Measurements from ENCODE around the gene PTPRG. TPM values are rescaled to one million over a fixed set of nuclear protein-coding genes. Genes with fewer than 3 reads are reported as not detected.
"Not testable (repeated sequence)": the region's sequence is repeated elsewhere in the genome, so short reads cannot be mapped to it uniquely, and the experiment has no call there.

PTPRG gene
- total RNA-seq, 2 experiments from 2014 or later = 0.13 to 0.70 TPM

GRCh38 chr3:61750766-61751165 is 189.4 kb downstream of the PTPRG start:
- Histone ChIP-seq H3K36me3 (ENCODE audit: insufficient read depth, low read length) (no peaks in the 10 kb centered on the region), H3K4me2 (ENCODE audit: low read length) (no peak overlapping the region), H4K20me1 (ENCODE audit: insufficient read depth, low read length) (no peaks in the 10 kb centered on the region), H3K4me1 (ENCODE audit: insufficient read depth, low read length, poor library complexity, severe bottlenecking) (no peaks in the 10 kb centered on the region), H3K9me2 (ENCODE audit: insufficient read depth, low read length) (no peaks in the 10 kb centered on the region), H3K79me2 (ENCODE audit: insufficient read depth, low read depth, low read length) (no peaks in the 10 kb centered on the region), H2AFZ (ENCODE audit: low read length) (no peak overlapping the region), H3K27ac (ENCODE audit: low read depth, low read length, poor library complexity, severe bottlenecking) (no peak overlapping the region), H3K4me3 (ENCODE audit: low read depth, low read length, poor library complexity, severe bottlenecking) (no peak overlapping the region), H3K9me3 (ENCODE audit: low read length) (no peaks in the 10 kb centered on the region)
- ChIA-PET CTCF (ENCODE audit: unreplicated experiment) (no interaction called here), POLR2A (no interaction called here)
- no TSS peak for BruUV-seq (replicated peaks)
- no peak for DNase-seq (ENCODE audit: low spot score)
- TF ChIP-seq EZH2phosphoT487 (IDR thresholded peaks at IDR 0.05; ENCODE audit: borderline replicate concordance, low read depth, low read length) (no peak), CTCF (conservative IDR thresholded peaks at IDR 0.05; ENCODE audit: low read length) (no peak)
- intact Hi-C loops (cut with micrococcal nuclease; ENCODE audit: unreplicated experiment) = no loop called here

- Histone ChIP-seq H2AFZ (ENCODE audit: low read length) (no peak overlapping the region), H3K9me2 (ENCODE audit: insufficient read depth, low read length) (no peaks in the 10 kb centered on the region), H3K4me2 (ENCODE audit: low read length) (no peak overlapping the region), H3K27ac (ENCODE audit: low read depth, low read length, poor library complexity, severe bottlenecking) (no peak overlapping the region), H3K79me2 (ENCODE audit: insufficient read depth, low read depth, low read length) (no peaks in the 10 kb centered on the region), H4K20me1 (ENCODE audit: insufficient read depth, low read length) (no peaks in the 10 kb centered on the region), H3K4me1 (ENCODE audit: insufficient read depth, low read length, poor library complexity, severe bottlenecking) (no peaks in the 10 kb centered on the region), H3K36me3 (ENCODE audit: insufficient read depth, low read length) (no peaks in the 10 kb centered on the region), H3K4me3 (ENCODE audit: low read depth, low read length, poor library complexity, severe bottlenecking) (no peak overlapping the region), H3K9me3 (ENCODE audit: low read length) (no peaks in the 10 kb centered on the region)
- DNase-seq (ENCODE audit: low spot score) = no peak
- ChIA-PET POLR2A (no interaction called here), CTCF (ENCODE audit: unreplicated experiment) (no interaction called here)
- intact Hi-C loops (cut with micrococcal nuclease; ENCODE audit: unreplicated experiment) = no loop called here
- no TSS peak for BruUV-seq (replicated peaks)
- TF ChIP-seq EZH2phosphoT487 (IDR thresholded peaks at IDR 0.05; ENCODE audit: borderline replicate concordance, low read depth, low read length) = no peak
- TF ChIP-seq CTCF (conservative IDR thresholded peaks at IDR 0.05; ENCODE audit: low read length) = no peak
Measured at GRCh38 chr3:61758839-61759238, 197.5 kb downstream of the PTPRG start.

- CTCF ChIA-PET (ENCODE audit: unreplicated experiment) = not testable (repeated sequence)
Measured at GRCh38 chr3:61760783-61761182, 199.4 kb downstream of the PTPRG start.

More at GRCh38 chr3:61760783-61761182, 199.4 kb downstream of the PTPRG start:
- H3K9me2 ChIP-seq (ENCODE audit: insufficient read depth, low read length); H2AFZ ChIP-seq (ENCODE audit: low read length); H3K9me3 ChIP-seq (ENCODE audit: low read length); intact Hi-C loops (cut with micrococcal nuclease; ENCODE audit: unreplicated experiment); H3K4me1 ChIP-seq (ENCODE audit: insufficient read depth, low read length, poor library complexity, severe bottlenecking); BruUV-seq (replicated peaks); H3K4me2 ChIP-seq (ENCODE audit: low read length); H3K79me2 ChIP-seq (ENCODE audit: insufficient read depth, low read depth, low read length); H3K4me3 ChIP-seq (ENCODE audit: low read depth, low read length, poor library complexity, severe bottlenecking); DNase-seq (ENCODE audit: low spot score); H3K36me3 ChIP-seq (ENCODE audit: insufficient read depth, low read length); H4K20me1 ChIP-seq (ENCODE audit: insufficient read depth, low read length); H3K27ac ChIP-seq (ENCODE audit: low read depth, low read length, poor library complexity, severe bottlenecking); POLR2A ChIA-PET: not testable (repeated sequence)
